ENCODE measurements around the gene RANBP1.

Gene RANBP1

DNA sequence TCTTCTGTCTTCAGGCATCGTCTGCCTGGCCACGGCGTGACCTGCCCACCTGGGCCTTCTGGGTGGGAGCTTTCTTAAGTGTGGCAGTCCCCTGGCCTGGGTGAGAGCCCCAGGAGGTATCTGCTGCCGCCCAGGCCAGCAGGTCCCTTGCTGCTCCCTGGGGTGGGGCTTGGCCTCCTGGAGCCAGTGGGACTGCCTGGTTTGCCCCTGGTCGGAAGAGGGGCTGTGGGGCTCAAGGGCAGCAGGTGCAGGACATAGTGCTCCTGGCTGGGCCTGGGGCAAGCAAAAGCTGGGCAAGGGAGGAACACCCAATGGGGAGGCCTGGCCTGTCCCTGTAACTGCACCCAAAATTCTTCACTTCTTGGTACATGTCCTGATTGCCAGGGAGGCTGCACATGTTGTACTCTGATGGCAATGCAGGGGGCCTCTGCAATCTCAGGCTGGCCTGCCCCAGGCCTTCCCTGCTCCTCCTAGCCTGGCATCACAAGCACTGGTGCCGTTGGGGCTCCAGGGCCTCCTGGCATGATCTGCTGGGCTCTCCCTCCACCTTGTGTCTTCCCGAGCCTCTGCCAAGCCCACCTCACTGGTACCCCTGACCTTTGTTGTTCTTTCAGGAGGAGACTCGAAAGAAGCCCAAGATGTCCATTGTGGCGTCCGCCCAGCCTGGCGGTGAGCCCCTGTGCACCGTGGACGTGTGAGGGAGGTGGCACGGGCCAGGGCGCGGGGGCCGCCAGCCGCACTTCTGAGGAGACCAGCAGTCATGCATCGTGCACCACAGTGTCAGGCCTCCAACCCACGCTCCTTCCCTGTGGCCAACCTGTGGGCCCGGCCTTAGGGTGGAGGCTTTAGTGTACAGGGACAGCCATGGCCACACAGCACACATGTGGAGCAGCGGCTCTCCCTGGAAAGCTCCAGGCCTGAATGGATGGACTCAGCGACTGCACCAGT is 6.2 kb upstream of the RANBP1 start:
- DNase-seq: no peak

DNA sequence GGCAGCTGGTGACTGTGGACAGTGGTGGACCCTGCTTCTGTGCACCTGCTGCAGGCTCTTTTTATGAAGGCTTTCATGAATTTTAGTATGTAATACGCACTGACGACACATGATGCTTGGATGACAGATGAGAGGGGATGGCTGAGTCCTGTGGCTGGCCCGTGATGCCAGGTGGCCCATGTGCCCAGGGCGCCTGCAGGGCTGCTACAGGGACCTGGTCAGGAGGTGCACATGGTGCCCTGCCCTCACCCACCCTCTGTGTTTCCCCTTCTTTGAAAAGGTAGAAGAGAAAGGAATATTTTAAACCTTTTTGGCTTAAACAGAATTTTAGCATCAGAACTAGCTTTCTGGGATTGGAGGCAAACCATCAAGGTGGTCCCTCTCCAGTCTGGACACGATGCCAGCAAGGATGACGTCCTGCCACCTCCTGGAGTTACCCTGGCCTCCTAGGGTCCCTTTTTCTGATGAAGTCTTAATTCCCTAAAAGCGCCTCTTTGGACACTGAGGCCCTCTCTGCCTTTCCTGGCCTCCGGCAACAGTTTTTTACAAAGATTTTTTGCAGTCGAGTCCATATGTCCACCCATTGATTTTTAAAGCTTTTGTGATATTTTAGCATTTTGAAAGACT is 5.4 kb upstream of the RANBP1 start:
- DNase-seq: no peak

DNA sequence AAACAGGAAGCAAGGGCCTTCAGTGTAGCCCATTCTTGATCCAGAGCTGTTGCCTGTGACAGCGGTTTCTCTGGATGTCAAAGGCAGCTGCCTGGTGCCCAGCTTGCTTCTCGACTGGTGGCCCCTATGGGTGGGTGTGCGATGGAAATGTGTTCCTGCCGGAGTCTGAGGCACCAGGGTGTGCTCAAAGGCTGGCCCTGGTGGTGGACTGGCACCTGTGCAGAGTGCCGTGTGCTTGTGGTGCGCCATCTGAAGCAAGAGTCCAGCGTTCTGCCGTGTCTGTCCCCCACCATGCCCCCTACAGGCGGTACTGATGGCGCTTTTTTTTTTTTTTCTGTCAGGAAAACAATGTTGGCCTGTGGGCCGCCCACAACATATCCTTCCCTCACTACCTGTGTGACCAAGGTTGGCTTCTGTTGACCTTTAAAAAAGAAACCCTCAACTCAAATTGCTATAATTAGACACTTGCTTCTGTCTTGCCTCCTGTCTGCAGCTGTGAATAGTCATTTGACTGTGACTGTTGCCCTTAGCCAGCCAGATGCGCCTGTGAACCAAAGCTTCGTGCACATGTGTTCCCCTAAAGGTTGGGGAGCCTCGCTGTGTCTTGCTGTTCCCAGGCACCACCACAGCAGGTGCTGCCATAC is 4.7 kb upstream of the RANBP1 start:
- no peak for DNase-seq

DNA sequence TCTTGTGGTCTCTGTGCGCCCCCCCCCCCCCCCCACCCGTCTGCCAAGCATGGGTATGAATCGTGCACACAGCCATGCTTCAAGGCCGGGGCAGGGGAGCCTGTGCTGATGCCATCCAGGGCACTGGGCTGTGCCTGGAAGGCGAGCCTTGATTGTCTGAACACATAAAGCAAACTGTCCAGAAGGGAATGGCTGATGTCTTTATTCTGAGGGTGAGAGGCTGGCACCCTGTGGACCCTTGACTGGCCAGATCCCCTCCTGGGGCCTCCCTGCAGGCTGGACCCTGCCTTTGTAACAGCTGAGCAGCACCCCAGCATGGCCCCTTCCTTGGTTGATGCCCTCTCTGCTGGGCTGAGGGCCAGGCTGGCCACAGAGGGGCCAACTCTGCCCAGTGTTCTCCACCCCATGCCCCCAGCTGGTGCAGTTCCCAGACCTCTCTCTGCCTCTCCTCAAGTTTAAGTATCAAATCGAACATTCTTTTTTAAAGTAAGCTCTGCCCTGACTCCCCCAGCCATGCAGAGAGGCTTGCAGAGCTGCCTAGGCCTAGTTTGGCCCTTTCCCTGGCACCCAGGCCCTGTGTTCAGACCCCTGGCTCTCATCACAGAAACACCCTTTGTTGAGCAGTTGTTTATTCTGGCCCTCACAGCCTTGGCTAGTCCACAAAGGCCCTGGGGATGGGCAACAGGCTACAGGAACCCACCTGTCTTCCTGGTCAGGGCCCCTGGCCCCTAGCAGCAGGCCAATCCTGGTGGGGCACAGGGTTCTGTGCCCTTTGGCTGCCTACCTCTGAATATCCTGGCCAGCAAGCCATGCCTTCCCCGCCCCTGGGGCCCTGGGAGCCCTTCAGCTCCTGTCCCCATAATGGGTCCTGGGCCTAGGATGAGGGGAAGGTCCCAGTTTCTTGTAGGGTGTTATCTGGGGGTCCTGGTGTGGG is 3.9 kb upstream of the RANBP1 start:
- no peak for DNase-seq

DNA sequence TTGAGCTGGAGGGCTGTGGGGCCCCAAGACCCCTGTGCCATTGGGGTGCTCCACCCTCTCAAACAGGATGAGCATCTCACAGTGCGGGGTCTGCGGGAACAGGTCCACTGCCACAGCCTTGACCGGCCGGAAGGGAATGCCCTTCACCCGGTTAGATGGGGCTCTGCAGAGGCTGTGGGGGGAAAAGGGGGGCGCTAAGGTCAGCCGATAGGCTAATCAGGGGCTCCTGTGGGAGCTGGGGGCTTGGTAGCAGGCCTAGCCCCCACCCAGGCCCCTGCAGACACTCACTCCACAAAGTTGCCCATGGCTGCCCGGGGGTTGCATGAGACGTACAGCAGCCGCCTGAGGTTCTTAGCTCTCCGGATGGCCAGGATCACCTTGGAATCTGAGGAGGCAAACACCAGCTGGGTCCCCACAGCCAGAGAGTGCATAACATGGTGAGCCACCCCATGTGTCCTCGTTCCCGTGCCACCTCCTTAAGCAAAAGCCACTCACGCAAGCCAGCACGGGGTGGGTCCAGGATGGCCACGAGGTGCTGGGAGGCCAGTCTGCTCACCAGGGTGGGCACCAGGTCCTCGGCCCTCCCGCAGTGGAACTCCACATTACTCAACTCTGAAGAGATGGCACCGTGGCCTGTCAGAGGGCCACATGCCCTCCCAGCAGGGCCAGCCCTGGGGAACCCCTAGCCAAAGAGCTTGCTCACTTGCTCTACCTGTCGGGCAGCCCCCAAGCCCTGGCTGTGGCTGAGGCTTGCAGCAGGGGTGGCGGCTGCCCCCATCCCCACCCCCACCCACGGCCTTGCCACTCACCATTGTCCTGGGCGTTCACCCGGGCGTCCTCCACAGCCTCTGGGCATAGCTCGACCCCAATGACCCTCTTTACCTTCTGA is 3.0 kb upstream of the RANBP1 start:
- DNase-seq: no peak

DNA sequence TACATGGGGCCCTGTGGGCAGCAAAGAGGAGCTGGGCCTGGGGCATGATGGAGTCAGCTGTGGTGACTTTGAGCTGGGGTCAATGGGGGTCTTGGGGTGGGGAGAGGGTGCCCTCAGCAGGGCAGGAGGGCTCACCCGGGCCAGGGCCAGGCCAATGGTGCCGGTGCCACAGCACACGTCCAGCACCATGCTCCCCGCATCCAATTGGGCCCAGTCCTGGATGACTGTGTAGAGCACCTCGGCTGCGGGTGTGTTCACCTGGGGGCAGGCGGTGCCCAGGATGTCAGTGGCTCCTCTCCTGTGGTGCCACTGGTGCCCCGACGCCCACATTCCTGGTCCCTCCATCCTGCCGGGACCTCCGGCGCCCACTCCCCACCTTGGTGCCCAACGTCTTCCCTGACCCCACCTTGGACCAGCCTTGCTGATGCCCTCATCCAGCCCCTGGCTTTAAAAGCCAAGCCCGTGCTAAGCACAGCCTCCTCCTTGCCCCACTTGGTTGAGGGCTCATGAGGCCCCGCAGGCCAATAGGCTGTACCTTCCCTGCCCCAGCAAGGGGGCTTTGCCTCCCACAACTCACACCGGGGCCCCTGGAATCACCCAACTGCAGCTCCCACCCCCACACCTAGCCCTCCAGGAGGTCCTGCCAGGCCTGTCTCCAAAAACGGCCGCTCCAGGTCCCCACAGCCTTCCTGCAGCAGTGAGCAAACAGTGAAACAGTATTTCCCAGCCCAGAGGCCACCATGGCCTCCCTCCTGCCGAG is 2.2 kb upstream of the RANBP1 start:
- no peak for DNase-seq

DNA sequence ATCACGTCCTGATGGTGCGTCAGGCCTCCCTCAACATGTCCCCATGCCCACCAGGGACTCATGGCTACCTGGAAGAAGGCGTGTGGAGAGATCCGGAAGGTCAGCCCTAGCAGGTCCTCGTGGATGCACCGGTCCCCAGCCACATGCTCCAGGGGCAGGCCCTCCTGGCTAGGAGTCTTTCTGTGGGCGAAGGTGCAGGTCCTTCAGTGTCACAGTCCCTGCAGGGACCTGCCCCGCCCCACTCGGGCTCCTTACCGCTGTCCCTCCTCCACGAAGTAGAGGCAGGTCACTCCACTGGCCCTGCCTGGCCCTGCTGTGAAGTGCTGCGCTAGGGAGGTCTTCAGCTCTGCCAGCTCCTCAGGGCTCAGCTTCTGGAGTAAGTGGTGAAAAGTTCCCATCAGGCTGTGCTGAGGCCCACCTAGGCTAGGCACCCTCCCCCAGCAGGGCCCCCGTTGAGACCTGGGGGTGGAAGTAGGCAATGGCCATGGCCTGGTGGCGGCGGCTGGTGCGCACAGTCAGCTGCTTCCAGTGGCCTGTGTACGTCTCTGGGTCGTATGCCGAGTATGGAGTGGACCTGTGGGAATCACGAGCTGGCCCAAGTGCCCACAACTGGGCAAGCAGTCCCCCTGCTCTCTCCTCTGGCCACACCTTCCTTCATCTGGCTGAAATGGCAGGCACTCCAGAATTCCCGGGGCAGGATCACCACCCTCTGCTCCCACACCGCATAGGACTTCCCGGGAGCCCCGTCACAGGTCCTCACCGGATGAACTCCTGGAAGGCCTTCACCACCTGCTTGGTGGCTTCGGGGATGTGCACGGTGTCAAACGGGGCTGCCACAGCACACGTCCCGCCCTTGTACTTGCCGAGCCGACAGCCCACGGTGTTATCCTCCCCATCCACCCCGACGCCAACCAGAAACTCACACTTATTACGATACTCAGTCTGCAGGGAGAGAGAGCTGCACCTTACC is 1.1 kb upstream of the RANBP1 start:
- no peak for DNase-seq

DNA sequence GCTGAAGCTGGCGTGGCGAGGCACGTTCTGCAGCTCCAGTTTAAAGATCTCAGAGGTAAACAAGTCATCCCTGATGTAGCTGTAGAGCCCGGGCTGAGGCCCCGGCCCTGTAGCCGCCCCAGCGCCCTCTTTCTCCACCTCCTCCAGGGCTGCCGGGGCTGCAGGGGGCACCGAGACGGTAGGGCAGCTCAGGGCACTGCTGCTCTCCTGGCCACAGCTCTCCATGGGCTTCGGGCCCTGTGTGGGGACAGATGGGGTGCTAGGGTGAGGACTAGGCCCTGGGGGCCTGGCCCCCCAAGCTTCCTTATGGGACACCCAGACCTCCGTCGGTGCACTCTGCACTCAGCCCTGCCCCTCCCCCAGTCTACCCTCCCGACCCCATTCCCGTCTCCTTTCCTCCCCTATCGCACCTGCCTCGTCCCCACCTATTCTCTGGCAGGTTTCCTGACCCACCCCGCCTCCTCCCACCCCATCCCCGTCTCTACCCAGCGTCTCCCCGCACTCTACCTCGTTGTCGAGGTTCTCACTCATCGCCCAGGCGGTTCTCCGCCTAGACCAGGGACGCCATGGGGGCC is 559 bp downstream of the RANBP1 start:
- no peak for DNase-seq

DNA sequence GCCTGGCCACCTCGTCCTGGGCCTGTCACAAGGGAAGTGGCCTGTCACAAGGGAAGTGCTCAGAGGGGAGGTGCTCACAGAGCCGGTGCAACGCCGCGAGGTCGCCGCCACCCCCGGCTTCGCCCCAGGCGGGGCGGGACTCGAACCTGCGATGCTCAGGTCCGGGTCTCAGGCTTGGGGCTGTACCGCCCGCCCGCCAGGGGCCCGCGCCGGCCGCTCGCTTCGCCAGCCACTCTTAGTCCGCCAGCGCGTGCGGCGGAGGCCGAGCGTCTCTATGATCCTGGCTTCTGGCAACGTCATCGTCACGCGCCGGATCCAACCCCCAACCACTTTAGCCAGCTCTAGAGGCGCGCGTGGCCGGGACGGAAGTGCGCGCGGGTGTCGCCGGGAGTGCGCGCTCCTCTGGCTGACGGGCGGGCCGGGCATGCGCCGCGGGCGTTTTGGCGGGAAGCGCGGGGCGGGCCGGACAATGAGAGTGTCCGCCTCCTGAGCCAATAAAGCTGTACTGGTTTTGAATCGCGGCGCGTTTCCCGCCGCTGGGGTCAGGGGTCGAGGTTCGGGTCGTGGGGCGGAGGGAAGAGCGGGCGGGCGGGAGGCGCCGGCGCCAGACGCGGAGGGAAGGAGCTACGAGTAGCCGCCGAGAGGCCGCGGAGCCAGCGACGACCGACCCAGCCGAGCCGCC is 1.2 kb downstream of the RANBP1 start, which contains the start of gene TRMT2A:
Gene TRMT2A (minus strand): TSS at position 276 of the 682 bp plus-strand sequence. CDS start 320 bp downstream, outside the sequence.
- peak; percentile 91 for DNase-seq

DNA sequence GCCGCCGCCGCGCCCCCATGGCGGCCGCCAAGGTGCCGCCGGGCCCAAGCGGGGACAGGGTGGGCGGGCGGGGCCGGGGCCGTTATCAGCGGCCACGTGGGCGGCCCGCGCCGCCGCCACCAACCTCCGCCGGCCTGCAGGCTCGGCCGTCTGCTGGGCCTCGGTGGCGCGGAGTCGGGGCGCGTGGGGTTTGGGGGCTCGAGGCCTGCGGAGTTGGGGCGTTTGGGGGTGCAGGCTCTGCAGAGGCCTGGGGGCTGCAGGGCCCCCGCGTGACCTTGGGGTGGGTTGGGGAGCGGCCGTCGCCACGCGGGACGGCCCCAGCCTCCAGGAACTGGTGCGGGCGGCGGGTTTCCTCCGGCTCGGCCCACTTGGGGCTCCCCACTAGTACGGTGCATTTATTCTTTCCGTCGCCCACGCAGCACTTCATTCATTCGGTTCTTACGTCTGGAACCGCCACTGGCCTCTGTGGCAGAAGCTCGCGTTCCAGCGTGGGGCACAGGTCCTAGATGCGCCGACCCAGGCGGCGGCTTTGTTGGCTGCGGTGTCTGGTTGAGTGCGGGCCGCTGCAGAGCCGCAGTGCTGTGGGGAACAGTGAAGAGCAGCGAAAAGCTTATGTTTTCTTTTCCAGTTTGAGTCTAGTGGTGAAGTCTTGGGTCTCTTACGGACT is 1.9 kb downstream of the RANBP1 start:
- peak; percentile 31 for DNase-seq

DNA sequence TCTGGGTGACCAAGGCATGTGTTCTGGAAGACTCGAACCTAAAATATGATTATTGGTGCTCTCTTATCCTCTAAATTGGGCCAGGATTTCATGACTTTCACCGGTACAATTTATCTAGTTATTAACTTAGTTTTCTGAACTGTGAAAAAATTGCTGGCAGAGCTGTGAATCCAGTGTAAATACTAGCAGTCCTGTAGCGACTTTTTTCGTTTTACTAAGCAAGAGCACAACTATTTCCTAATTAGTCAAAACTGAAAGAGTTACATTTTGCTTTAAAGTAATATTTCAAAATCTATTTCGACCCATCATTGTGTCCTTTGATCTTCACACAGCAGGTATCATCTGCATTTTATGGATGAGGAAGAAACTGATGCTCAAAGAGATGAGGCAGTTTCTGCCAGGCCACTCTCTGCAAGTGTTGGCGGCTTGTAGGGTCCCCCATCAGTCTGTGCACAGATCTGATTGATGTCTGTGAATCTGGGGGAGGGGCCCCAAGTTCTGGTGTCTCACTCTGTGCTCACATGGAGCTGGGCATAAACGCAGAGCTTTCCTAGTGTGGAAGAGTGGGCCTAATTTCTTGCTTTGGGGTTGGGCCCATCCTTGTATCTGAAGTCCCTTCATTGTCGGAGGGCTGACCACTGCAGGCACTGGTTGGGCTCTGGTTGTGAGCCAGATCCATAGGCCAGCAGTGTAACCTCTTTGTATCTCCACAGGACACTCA is 2.6 kb downstream of the RANBP1 start:
- no peak for DNase-seq

DNA sequence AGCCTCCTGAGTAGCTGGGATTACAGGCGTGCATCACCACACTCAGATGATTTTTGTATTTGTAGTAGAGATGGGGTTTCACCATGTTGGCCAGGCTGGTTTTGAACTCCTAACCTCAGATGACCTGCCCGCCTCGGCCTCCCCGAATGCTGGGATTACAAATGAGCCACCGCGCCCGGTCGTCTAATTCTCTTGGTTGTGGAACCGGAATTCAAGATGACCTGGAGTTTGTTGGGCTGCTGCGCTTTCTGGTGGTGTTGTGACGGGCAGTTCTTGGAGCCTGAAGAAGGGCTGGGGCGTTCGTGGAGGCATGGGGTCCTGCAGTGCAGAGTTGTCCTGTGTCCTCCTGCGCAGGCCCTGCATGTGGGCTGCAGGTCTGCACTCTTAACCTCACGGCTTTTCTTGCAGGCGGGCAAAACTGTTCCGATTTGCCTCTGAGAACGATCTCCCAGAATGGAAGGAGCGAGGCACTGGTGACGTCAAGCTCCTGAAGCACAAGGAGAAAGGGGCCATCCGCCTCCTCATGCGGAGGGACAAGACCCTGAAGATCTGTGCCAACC is 6.0 kb downstream of the RANBP1 start:
- no peak for DNase-seq

DNA sequence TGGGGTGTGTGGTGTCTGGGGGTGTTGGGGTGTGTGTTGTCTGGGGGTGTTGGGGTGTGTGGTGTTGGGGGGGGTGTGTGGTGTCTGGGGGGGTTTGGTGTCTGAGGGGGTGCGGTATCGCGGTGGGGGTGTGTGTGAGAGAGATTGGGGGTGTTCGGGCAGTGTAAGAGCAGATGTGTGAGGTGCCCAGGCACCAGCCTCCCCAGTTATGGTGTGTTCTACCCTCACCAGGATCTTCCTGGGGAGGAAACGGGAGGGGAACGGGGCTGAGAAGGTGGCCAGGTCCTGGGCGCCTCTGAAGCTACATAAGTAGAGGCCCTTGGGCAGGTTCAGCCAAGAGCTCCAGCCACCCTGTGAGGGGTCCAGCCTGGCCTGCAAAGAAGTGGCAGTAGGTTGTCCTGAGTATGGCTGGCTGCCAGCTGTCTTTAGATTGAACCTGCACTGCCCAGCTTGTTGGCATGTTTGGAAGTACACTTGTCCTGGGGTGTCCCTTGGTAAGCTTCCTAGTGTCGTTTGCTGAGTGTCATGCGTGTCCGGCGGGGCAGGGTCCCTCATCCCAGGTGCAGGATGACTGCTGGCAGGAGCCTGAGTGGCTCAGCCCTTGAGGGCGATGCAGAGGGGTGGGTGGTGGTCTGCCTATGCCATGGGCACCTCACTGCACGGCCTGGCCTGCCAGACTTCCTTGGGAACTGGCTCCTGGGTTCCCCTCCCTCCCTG is 7.6 kb downstream of the RANBP1 start:
- no peak for DNase-seq

DNA sequence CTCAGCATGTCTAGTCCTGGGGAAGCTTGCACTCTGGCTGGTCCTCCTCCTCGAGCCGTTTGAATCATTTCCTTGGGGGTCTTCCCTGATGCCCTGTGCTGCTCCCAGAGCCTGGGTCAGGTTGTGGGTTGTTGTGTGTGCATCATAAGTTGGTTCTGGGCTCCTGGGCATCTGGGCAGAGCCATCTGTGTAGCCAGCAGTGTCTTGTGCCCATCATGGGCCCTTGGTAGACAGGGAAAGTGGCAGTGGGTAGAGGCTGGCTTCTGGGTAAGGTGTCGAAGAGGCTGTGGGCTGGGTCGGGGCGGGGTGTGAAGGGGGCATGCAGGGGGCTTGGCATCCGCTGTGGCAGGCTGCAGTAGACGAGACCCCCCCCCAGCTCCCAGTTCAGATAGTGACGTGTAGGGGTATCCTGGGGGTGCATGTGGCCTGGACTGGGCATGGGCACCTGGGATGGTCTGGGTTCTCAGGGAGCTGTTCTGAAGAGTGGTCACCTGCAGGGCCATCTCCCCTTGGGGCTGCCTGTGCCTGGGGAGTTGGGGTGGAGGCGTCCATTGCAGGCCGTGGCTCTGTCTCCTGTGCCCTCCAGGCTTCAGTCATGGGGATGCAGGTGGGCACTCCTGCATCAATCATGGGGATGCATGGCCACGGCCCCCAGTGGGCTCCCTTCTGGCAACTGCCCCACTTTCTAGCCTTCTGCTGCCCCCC is 8.3 kb downstream of the RANBP1 start:
- no peak for DNase-seq

All from NK-92 treated with Interleukin-12 subunit alpha and Interleukin-12 subunit beta, amount 100 ng/mL, for 24 hours (cell line).